Neuron (in vitro differentiated cells): ENCODE results near the gene GPR42.
"Not testable (repeated sequence)": the region's sequence is repeated elsewhere in the genome, so short reads cannot be mapped to it uniquely, and the experiment has no call there.

Experiments used
- H2AFZ ChIP-seq: one replicate; pipeline ENCODE4 v1.6.1; 2013; ENCODE audit warnings: low read depth, mild to moderate bottlenecking, inconsistent platforms, low read length, moderate library complexity
- H3K27me3 ChIP-seq: one replicate; pipeline ENCODE4 v1.6.1; 2013; ENCODE audit warnings: low read length; ENCODE audit not compliant: insufficient read depth
- H3K36me3 ChIP-seq: one replicate; pipeline ENCODE4 v1.6.1; 2013; ENCODE audit warnings: low read length; ENCODE audit not compliant: insufficient read depth
- H3K4me1 ChIP-seq: one replicate; pipeline ENCODE4 v1.6.1; 2013; ENCODE audit warnings: low read length; ENCODE audit not compliant: insufficient read depth
- H3K4me3 ChIP-seq: 2 replicates; pipeline ENCODE4 v1.5.1; 2013; ENCODE audit warnings: mild to moderate bottlenecking, low read length, moderate library complexity
- H3K9me3 ChIP-seq: one replicate; pipeline ENCODE4 v1.6.1; 2013; ENCODE audit warnings: low read length

GPR42 gene

GRCh38 chr19:35350591-35350990, 20.3 kb upstream of the GPR42 start:
- Histone ChIP-seq H2AFZ (no peak overlapping the region), H3K4me3 (no peak overlapping the region), H3K27me3 (peaks cover 43% of the 10 kb centered on the region), H3K9me3 (peaks cover 2% of the 10 kb centered on the region), H3K36me3 (no peaks in the 10 kb centered on the region), H3K4me1 (no peaks in the 10 kb centered on the region)

DNA sequence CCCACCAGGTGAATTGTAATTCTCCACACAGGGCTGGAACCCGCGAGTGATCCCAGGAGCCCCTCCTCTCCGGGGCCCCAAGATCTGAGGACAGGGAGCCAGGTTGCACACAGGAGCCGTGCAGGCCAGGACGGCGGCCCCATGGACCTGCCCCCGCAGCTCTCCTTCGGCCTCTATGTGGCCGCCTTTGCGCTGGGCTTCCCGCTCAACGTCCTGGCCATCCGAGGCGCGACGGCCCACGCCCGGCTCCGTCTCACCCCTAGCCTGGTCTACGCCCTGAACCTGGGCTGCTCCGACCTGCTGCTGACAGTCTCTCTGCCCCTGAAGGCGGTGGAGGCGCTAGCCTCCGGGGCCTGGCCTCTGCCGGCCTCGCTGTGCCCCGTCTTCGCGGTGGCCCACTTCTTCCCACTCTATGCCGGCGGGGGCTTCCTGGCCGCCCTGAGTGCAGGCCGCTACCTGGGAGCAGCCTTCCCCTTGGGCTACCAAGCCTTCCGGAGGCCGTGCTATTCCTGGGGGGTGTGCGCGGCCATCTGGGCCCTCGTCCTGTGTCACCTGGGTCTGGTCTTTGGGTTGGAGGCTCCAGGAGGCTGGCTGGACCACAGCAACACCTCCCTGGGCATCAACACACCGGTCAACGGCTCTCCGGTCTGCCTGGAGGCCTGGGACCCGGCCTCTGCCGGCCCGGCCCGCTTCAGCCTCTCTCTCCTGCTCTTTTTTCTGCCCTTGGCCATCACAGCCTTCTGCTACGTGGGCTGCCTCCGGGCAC, 19.3 kb upstream of the GPR42 start:
- no peaks in the 10 kb centered on the region for H3K4me1 ChIP-seq
- peaks cover 2% of the 10 kb centered on the region for H3K9me3 ChIP-seq
- H3K4me3 ChIP-seq, result no peak overlapping the region
- no peaks in the 10 kb centered on the region for H3K36me3 ChIP-seq
- H3K27me3 ChIP-seq, result peaks cover 35% of the 10 kb centered on the region
- no peak overlapping the region for H2AFZ ChIP-seq

DNA sequence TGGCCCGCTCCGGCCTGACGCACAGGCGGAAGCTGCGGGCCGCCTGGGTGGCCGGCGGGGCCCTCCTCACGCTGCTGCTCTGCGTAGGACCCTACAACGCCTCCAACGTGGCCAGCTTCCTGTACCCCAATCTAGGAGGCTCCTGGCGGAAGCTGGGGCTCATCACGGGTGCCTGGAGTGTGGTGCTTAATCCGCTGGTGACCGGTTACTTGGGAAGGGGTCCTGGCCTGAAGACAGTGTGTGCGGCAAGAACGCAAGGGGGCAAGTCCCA, 18.8 kb upstream of the GPR42 start:
- Histone ChIP-seq H3K4me3 (no peak overlapping the region), H2AFZ (no peak overlapping the region)

GRCh38 chr19:35352448-35353304, 18.2 kb upstream of the GPR42 start:
- peaks cover 2% of the 10 kb centered on the region for H3K9me3 ChIP-seq
- no peak overlapping the region for H3K4me3 ChIP-seq
- H2AFZ ChIP-seq, result no peak overlapping the region
- H3K36me3 ChIP-seq, result no peaks in the 10 kb centered on the region
- H3K27me3 ChIP-seq, result peaks cover 27% of the 10 kb centered on the region
- no peaks in the 10 kb centered on the region for H3K4me1 ChIP-seq

More for the DNA sequence above, 18.8 kb upstream of the GPR42 start:
- Histone ChIP-seq H3K27me3 (peaks cover 32% of the 10 kb centered on the region), H3K36me3 (no peaks in the 10 kb centered on the region), H3K9me3 (peaks cover 2% of the 10 kb centered on the region), H3K4me1 (no peaks in the 10 kb centered on the region)

DNA sequence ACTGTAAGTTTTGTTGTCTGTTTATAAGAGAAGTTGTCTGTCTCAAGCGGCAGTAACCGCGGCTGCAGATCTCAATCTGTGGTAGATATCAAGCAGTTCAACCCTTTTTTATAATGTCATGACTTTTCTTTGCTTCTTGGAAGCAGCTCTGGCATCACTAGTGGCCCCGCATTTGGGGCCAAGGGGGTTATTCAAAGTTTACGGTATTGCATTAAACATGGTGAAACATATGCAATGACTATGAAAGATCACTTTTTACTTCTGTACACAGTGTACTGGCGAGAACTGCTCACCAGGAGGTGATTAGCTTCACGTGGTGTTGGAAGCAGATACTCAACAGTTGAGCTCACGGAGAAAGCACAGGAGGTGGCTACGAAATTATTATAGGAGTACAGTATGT, 17.2 kb upstream of the GPR42 start:
- H3K36me3 ChIP-seq, result no peaks in the 10 kb centered on the region
- no peak overlapping the region for H2AFZ ChIP-seq
- H3K4me1 ChIP-seq, result no peaks in the 10 kb centered on the region
- H3K9me3 ChIP-seq, result peaks cover 2% of the 10 kb centered on the region
- peaks cover 25% of the 10 kb centered on the region for H3K27me3 ChIP-seq
- H3K4me3 ChIP-seq, result no peak overlapping the region

DNA sequence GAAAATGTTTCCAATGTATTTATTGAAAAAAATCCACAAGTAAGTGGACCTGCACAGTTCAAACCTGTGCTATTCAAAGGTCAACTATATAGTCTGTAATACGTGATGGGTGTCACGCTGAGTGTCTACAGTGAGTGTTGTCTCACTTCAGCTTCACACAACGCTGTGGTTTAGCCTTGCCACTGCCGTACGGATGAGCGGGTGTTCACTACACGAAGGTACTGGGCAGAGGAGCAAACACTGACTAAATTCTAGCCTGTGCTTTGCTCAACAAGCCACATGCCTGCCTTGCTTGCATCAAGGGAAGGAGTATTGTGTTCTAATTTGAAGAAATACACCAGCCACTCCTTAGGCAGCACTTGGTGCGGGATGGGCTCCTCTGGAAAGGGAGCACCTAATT, 16.0 kb upstream of the GPR42 start:
- H3K36me3 ChIP-seq, result no peaks in the 10 kb centered on the region
- peaks cover 13% of the 10 kb centered on the region for H3K27me3 ChIP-seq
- H3K4me1 ChIP-seq, result no peaks in the 10 kb centered on the region
- no peak overlapping the region for H2AFZ ChIP-seq
- H3K4me3 ChIP-seq, result no peak overlapping the region
- no peaks in the 10 kb centered on the region for H3K9me3 ChIP-seq

DNA sequence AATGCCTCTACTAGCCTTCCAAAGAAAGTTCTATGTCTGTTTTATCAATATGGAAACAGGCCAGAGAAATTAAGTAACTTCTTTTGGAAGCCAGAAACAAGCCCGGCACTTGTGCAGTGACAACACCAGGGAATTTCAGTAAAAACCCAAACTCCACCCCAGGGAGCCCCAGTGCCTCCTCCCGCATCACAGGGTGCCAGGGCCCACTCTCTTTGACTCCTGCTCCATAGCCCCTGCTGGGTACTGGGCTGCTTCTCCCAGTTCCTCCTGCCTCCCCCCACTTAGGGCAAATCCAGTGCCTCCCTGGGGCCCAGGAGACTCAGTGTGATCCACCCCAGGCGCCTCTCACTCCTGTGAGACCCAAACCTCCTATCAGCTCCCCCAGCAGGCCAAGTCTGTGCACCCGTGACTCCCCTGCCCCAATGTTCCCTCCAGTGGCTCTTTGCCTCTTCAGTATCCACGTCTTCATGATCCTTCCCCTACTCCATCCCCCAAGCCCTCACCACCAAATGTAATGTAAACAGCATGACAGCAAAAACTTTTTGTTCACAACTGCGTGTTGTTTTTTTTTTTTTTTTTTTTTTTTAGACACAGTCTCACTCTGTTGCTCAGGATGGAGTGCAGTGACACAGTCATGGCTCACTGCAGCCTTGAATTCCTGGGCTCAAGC, 14.9 kb upstream of the GPR42 start:
- Histone ChIP-seq H3K27me3 (peaks cover 8% of the 10 kb centered on the region), H3K4me3 (no peak overlapping the region), H3K4me1 (no peaks in the 10 kb centered on the region), H3K9me3 (no peaks in the 10 kb centered on the region), H2AFZ (no peak overlapping the region), H3K36me3 (no peaks in the 10 kb centered on the region)

- H3K4me3 ChIP-seq, result no peak within 1 kb of the TSS
Measured at GRCh38 chr19:35357867-35358573, 12.8 kb upstream of the GPR42 start, which contains the start of gene FFAR3. Gene FFAR3 (plus strand): TSS chr19:35358460. CDS start chr19:35358891, 431 bp downstream.

GRCh38 chr19:35358834-35359233, 12.0 kb upstream of the GPR42 start:
- not testable (repeated sequence) for H3K27me3 ChIP-seq, H2AFZ ChIP-seq

More at GRCh38 chr19:35357867-35358573, 12.8 kb upstream of the GPR42 start, which contains the start of gene FFAR3:
- Histone ChIP-seq H3K9me3 (no peaks in the 10 kb centered on the region), H3K36me3 (no peaks in the 10 kb centered on the region), H3K4me1 (no peaks in the 10 kb centered on the region), H2AFZ (no peak within 1 kb of the TSS), H3K27me3 (peaks cover 5% of the 10 kb centered on the region)

DNA sequence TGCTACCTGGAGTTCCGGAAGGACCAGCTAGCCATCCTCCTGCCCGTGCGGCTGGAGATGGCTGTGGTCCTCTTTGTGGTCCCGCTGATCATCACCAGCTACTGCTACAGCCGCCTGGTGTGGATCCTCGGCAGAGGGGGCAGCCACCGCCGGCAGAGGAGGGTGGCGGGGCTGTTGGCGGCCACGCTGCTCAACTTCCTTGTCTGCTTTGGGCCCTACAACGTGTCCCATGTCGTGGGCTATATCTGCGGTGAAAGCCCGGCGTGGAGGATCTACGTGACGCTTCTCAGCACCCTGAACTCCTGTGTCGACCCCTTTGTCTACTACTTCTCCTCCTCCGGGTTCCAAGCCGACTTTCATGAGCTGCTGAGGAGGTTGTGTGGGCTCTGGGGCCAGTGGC, 11.5 kb upstream of the GPR42 start:
- not testable (repeated sequence) for H3K9me3 ChIP-seq, H3K4me1 ChIP-seq, H2AFZ ChIP-seq, H3K36me3 ChIP-seq, H3K27me3 ChIP-seq, H3K4me3 ChIP-seq

More at GRCh38 chr19:35358834-35359233, 12.0 kb upstream of the GPR42 start:
- H3K4me1 ChIP-seq, H3K36me3 ChIP-seq, H3K4me3 ChIP-seq, H3K9me3 ChIP-seq: not testable (repeated sequence)

GRCh38 chr19:35360081-35360480, 10.8 kb upstream of the GPR42 start:
- H3K4me1 ChIP-seq, H3K4me3 ChIP-seq, H3K27me3 ChIP-seq, H3K36me3 ChIP-seq, H3K9me3 ChIP-seq, H2AFZ ChIP-seq: not testable (repeated sequence)

DNA sequence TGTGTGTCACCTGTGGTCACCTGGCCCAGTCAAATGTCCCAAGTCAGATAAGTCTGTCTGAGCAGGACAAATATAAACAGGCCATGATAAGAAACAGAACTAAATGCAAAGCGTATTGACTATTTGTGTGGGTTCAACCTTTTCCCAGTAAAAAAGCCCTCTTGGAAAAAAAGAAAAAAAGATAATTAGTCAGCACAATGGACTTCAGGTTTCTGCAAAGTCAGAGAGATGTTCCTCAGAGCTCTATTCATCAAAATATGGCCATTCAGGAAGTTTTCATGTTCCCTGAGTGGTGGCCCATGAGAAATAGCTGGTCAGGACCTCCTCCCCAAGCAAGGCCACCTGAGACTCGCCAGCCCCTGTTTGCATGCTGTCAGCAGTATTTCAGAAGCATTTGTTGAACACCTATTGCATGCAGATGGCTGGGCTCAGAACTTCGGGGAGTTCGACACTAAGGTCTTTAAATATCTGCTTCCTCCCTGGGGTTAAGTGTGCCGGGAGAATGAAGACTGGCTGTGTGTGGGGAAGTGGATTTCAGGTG, 9.9 kb upstream of the GPR42 start:
- Histone ChIP-seq H3K9me3 (no peaks in the 10 kb centered on the region), H3K27me3 (no peaks in the 10 kb centered on the region), H3K36me3 (no peaks in the 10 kb centered on the region), H3K4me1 (no peaks in the 10 kb centered on the region), H3K4me3 (no peak overlapping the region), H2AFZ (no peak overlapping the region)
